Measurements from ENCODE around the gene NRF1.

DNA sequence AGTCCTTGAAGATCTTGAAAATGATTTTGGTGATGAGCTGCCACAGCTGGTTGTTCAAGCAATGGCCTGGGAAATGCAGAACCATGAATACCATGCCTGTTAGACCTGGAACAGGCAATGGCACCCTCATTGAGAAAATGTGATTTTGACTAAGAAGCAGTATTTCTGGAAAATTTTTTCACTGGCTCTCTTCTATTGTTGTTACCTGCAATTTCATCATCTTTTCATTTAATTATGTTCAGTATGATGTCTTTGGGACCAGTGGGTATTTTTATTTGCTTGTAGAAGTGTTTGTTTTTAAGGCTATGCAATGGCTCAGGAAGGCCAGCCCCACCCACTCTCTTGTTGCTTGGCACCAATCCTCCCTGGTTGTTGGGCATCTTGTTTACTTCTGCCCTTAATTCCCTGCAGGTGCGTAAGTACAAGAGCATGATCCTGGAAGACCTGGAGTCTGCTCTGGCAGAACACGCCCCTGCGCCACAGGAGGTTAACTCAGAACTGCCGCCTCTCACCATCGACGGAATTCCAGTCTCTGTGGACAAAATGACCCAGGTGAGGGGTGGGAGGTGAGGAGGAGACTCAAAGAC is 78.6 kb downstream of the NRF1 start:
- TF ChIP-seq EZH2 (IDR thresholded peaks at IDR 0.05) (no peak), POLR2AphosphoS5 (IDR thresholded peaks at IDR 0.05; ENCODE audit: borderline replicate concordance, low read depth, low read length) (no peak)

Measured in SK-N-MC (cell line).